OCI-LY3 (cell line): ENCODE measurements around the gene GRK6.

Experiments
- H2AFZ ChIP-seq: fragments of 200-600, 300-600 bp; shearing (Covaris generic); 2 replicates; pipeline ENCODE4 v1.6.0; 2014; ENCODE audit warnings: antibody characterized with exemption, low read depth, low read length
- H3K27ac ChIP-seq: fragments of 200-600, 300-600 bp; sonication (generic); 2 replicates; pipeline ENCODE4 v1.5.1; 2014; ENCODE audit warnings: mild to moderate bottlenecking, low read length, moderate library complexity, mixed read lengths
- H3K27me3 ChIP-seq: fragments of 200-600, 300-600 bp; sonication (generic); 2 replicates; pipeline ENCODE4 v1.6.1; 2014; ENCODE audit warnings: low read depth, low read length, mixed read lengths
- H3K36me3 ChIP-seq: fragments of 200-600, 300-600 bp; sonication (generic); replicated peaks from 2 replicates; pipeline ENCODE3; 2014; ENCODE audit warnings: low read depth, low read length, mixed read lengths
- H3K4me1 ChIP-seq: fragments of 300-600, 200-600 bp; sonication (generic); 2 replicates; pipeline ENCODE4 v1.6.1; 2014; ENCODE audit warnings: low read length, mixed read lengths
- H3K4me2 ChIP-seq: fragments of 200-600, 300-600 bp; sonication (generic); 2 replicates; pipeline ENCODE4 v1.6.1; 2014; ENCODE audit warnings: low read length, mixed read lengths
- H3K4me3 ChIP-seq: fragments of 300-600, 200-600 bp; sonication (generic); 2 replicates; pipeline ENCODE4 v1.5.1; 2014; ENCODE audit warnings: antibody characterized with exemption, mild to moderate bottlenecking, low read length, moderate library complexity
- H3K79me2 ChIP-seq: fragments of 300-600, 200-600 bp; shearing (Covaris generic); 2 replicates; pipeline ENCODE4 v1.6.1; 2014; ENCODE audit warnings: mild to moderate bottlenecking, low read length, mixed read lengths
- H3K9ac ChIP-seq: fragments of 300-600, 200-600 bp; shearing (Covaris generic); 2 replicates; pipeline ENCODE4 v1.6.0; 2014; ENCODE audit warnings: mild to moderate bottlenecking, low read length, moderate library complexity
- H3K9me3 ChIP-seq: fragments of 200-600, 300-600 bp; shearing (Covaris generic); 2 replicates; pipeline ENCODE4 v1.6.1; 2014; ENCODE audit warnings: low read length, mixed read lengths; ENCODE audit not compliant: insufficient read depth
- H4K20me1 ChIP-seq: fragments of 200-600, 300-600 bp; sonication (generic); 2 replicates; pipeline ENCODE4 v1.6.1; 2016; ENCODE audit warnings: low read length, mixed read lengths; ENCODE audit not compliant: insufficient read depth
- CTCF ChIP-seq: fragments of 200-600, 300-600 bp; sonication (generic); IDR thresholded peaks from 2 replicates; pipeline ENCODE4 v1.5.1; 2014; ENCODE audit warnings: antibody characterized with exemption, low read length, low read depth
- EZH2phosphoT487 ChIP-seq: fragments of 200-600 bp; shearing (Covaris generic); IDR thresholded peaks from 2 replicates; pipeline ENCODE4 v1.6.1; 2018; ENCODE audit warnings: antibody characterized with exemption, mixed run types, low read depth

GRK6 gene

DNA sequence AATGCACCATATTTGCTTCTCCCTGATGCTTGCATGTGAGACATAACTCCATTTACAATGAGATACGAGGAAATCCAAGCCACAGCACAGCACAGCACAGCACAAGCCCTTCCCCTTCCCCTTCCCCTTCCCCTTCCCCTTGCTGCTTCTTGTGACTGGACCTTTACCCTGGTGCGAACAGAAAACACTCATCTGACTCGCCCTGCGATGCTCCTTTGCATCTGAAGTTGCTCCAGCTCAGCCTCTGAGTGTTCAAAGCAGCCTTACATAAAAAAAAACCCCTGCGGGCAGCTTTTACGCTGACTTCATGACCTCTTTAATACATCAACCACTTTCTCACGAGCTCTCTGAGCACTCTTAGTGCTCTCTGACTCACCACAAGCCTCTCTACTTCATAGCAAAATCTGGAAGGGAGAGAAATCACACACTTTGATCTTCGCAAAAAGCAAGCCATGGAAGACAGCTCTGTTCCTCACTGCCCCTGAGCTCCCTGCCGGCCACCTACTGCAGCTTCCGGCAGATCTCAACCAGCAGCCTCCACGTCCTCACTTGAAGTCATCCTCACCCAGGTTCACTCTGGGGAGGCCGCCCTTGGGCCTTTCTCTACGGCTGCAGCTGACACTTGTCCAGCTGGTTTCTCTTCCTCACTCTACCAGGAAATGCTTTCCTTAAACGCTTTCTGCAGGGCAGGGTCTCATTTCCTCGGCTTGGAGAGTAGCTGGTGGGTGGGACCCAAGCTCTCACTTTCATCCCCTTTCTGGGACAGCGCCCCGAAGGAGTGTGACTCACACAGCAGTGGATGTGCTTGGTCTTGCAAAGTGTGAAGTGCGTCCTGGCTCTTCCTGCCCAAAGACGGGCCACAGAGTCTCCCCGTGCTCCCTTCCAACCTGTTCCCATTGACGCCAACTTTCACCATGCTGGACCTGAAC lies 37.0 kb upstream of the GRK6 start:
- peak overlapping the region; percentile 23 for H3K4me3 ChIP-seq
- H3K36me3 ChIP-seq, result no peaks in the 10 kb centered on the region
- H3K27me3 ChIP-seq, result peaks cover 44% of the 10 kb centered on the region
- no peak overlapping the region; the same call in 1 of the 2 replicates for H3K9ac ChIP-seq
- TF ChIP-seq CTCF (no peak), EZH2phosphoT487 (no peak)
- H3K4me2 ChIP-seq, result peak overlapping the region; percentile 58
- no peak overlapping the region for H3K27ac ChIP-seq
- no peaks in the 10 kb centered on the region for H3K79me2 ChIP-seq
- H2AFZ ChIP-seq, result peak overlapping the region; percentile 24; the same call in 1 of the 2 replicates
- no peaks in the 10 kb centered on the region for H4K20me1 ChIP-seq
- H3K9me3 ChIP-seq, result no peaks in the 10 kb centered on the region
- peaks cover 23% of the 10 kb centered on the region for H3K4me1 ChIP-seq

DNA sequence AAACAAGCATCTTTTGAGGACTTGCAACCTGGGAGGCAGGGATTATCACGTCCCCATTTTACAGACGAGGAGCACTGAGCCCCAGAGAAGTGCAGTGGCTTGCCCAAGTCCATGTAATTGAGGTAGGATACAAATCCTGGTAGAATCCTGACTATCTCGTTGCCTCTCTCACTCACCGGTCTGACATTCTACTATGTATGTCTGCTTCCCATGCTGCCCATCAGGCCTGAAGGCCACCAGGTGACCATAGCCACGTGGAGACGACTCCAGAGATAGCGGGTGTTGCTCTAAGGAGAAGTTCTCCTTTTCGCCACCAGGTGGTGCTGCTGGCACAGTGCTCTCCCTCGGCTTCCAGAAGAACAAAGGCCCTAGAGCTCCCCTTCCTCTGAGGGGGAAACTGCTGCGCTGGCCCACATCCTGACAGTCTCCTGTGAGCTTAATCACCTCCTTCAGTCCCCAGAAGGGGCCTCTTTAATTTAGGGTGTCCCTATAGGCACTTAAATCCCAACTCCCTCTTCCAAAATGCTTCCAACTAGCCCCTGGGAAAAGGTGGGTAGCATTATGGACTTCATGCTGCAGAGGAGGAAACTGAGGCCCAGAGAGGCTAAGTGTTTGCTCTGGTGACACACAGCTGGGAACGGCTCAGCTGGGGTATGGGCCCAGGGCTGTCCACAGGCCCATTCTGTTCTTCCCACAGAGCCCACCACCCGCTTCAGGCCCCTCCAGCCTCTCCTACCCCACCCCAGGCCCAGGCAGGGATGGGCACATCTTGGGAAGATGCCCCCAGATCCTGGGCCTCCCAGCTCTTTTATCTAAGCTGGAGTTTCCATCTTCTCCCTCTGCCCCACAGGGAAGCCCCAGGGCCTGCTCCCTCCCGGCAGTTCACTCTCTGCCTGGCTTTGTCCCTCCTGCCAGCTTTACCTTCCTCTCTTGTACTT lies 35.8 kb upstream of the GRK6 start:
- H2AFZ ChIP-seq, result peak overlapping the region; percentile 24; the same call in 1 of the 2 replicates
- no peak overlapping the region for H3K27ac ChIP-seq
- H3K27me3 ChIP-seq, result peaks cover 35% of the 10 kb centered on the region
- no peaks in the 10 kb centered on the region for H3K79me2 ChIP-seq
- H3K9me3 ChIP-seq, result no peaks in the 10 kb centered on the region
- H4K20me1 ChIP-seq, result no peaks in the 10 kb centered on the region
- no peak overlapping the region for H3K9ac ChIP-seq
- H3K36me3 ChIP-seq, result no peaks in the 10 kb centered on the region
- H3K4me2 ChIP-seq, result peak overlapping the region; percentile 58
- H3K4me3 ChIP-seq, result peak overlapping the region; percentile 23
- H3K4me1 ChIP-seq, result peaks cover 23% of the 10 kb centered on the region
- no peak for TF ChIP-seq EZH2phosphoT487
- TF ChIP-seq CTCF, result peak; percentile 90

DNA sequence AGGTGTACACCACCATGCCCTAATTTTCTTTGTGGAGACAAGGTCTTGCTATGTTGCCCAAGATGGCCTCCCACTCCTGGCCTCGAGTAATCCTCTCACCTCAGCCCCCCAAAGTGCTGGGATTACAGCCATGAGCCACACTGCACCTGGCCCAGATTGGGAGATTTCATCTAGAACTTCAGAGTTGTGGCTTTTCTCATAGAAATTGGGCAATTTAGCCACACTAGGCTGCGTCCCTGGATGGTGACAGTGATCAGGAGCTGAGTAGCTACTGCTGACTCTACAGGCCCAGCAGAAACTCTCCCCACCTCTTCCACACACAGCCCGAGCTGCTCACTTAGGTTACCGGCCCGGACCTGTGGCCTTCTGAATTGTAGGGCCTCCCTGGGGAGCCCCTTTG lies 33.7 kb upstream of the GRK6 start:
- no peaks in the 10 kb centered on the region for H3K36me3 ChIP-seq
- no peaks in the 10 kb centered on the region for H4K20me1 ChIP-seq
- no peak overlapping the region for H3K9ac ChIP-seq
- TF ChIP-seq CTCF, result no peak
- no peak for TF ChIP-seq EZH2phosphoT487
- no peak overlapping the region for H3K4me3 ChIP-seq
- H2AFZ ChIP-seq, result no peak overlapping the region
- H3K27ac ChIP-seq, result no peak overlapping the region
- H3K27me3 ChIP-seq, result peaks cover 22% of the 10 kb centered on the region
- H3K4me1 ChIP-seq, result peaks cover 23% of the 10 kb centered on the region
- H3K9me3 ChIP-seq, result no peaks in the 10 kb centered on the region
- no peak overlapping the region for H3K4me2 ChIP-seq
- no peaks in the 10 kb centered on the region for H3K79me2 ChIP-seq
